PC-3 (cell line): ENCODE measurements around the gene GALNT15. TPM values are rescaled to one million over a fixed set of nuclear protein-coding genes. Genes with fewer than 3 reads are reported as not detected.

Experiments
- ATAC-seq: fragments of 200-7000 bp; cut with Tn5 transposase; 2 replicates; pipeline ENCODE4 v1.9.1; 2020; ENCODE audit warnings: mild to moderate bottlenecking, moderate library complexity
- BruUV-seq: library from RNA; stranded (reverse); fragments of 400-500 nt; replicated peaks from 2 replicates; lab custom pipeline; 2021; lab: Mats Ljungman, UMichigan
- CTCF ChIA-PET: fragments of 300-600 bp; sonication (Branson Sonifier 250); formaldehyde crosslinking; loops from one replicate; lab custom pipeline; 2022; ENCODE audit warnings: antibody characterized with exemption; lab: Charles Lee
- POLR2A ChIA-PET: fragments of 300-600 bp; sonication (Branson Sonifier 250); formaldehyde crosslinking; loops from one replicate; lab custom pipeline; 2022; ENCODE audit warnings: antibody characterized with exemption; ENCODE audit not compliant: unreplicated experiment; lab: Charles Lee
- DNase-seq: peaks from one replicate; pipeline ENCODE4 v3.0.0-alpha.2; 2015
- H2AFZ ChIP-seq: fragments of 300-600 bp; sonication (generic); 2 replicates; pipeline ENCODE4 v1.6.0; 2016; ENCODE audit warnings: antibody characterized with exemption, low read length
- H3F3A ChIP-seq: fragments of 300-600 bp; sonication (generic); one replicate; pipeline ENCODE4 v1.6.0; 2017; ENCODE audit warnings: antibody characterized with exemption, low read length, control low read depth, mild to moderate bottlenecking; ENCODE audit not compliant: unreplicated experiment
- H3K27ac ChIP-seq: fragments of 300-600 bp; sonication (generic); 2 replicates; pipeline ENCODE4 v1.5.1; 2016; ENCODE audit warnings: mild to moderate bottlenecking, low read length
- H3K27me3 ChIP-seq: fragments of 300-600 bp; sonication (generic); 2 replicates; pipeline ENCODE4 v1.6.1; 2016; ENCODE audit warnings: low read length, mixed read lengths
- H3K36me3 ChIP-seq: fragments of 300-600 bp; sonication (generic); 2 replicates; pipeline ENCODE4 v1.6.1; 2016; ENCODE audit warnings: low read depth, mixed run types, low read length, mixed read lengths
- H3K4me1 ChIP-seq: fragments of 300-600 bp; sonication (generic); 2 replicates; pipeline ENCODE4 v1.5.1; 2016; ENCODE audit warnings: low read length; ENCODE audit not compliant: insufficient read depth
- H3K4me2 ChIP-seq: fragments of 300-600 bp; sonication (generic); 2 replicates; pipeline ENCODE4 v1.6.0; 2016; ENCODE audit warnings: low read length
- H3K4me3 ChIP-seq: fragments of 300-600 bp; sonication (generic); 2 replicates; pipeline ENCODE4 v1.5.1; 2016; ENCODE audit warnings: mild to moderate bottlenecking, low read length, mixed read lengths
- H3K79me2 ChIP-seq: fragments of 300-600 bp; sonication (generic); 2 replicates; pipeline ENCODE4 v1.6.1; 2017; ENCODE audit warnings: low read length, mixed read lengths
- H3K9ac ChIP-seq: fragments of 300-600 bp; sonication (generic); 2 replicates; pipeline ENCODE4 v1.6.0; 2016; ENCODE audit warnings: mild to moderate bottlenecking, low read length
- H3K9me2 ChIP-seq: fragments of 300-600 bp; sonication (generic); replicated peaks from 2 replicates; pipeline ENCODE4 v1.6.1; 2016; ENCODE audit warnings: mixed run types, low read length, mixed read lengths
- H3K9me3 ChIP-seq: fragments of 300-600 bp; sonication (generic); 2 replicates; pipeline ENCODE4 v1.6.1; 2016; ENCODE audit warnings: low read length, mixed read lengths
- H4K20me1 ChIP-seq: fragments of 300-600 bp; sonication (generic); 2 replicates; pipeline ENCODE4 v1.6.1; 2016; ENCODE audit warnings: low read length, mixed read lengths
- CTCF ChIP-seq: fragments of 300-600 bp; sonication (generic); conservative IDR thresholded peaks from 2 replicates; pipeline ENCODE4 v1.5.1; 2017; ENCODE audit warnings: antibody characterized with exemption, low read depth, mild to moderate bottlenecking, low read length
- EZH2 ChIP-seq: fragments of 300-600 bp; sonication (generic); IDR thresholded peaks from one replicate; pipeline ENCODE4 v1.6.1; 2017; ENCODE audit warnings: antibody characterized with exemption, mild to moderate bottlenecking, low read length; ENCODE audit not compliant: unreplicated experiment
- EZH2phosphoT487 ChIP-seq: fragments of 300-600 bp; sonication (generic); IDR thresholded peaks from 2 replicates; pipeline ENCODE4 v1.6.1; 2018; ENCODE audit warnings: mild to moderate bottlenecking, antibody characterized with exemption, low read length, borderline replicate concordance
- intact Hi-C: fragments of 100-400 bp; cut with micrococcal nuclease; formaldehyde crosslinking; loops from 2 replicates; pipeline ENCODE4 v1.9.0; 2023
- total RNA-seq: library from RNA; depleted of rRNA; stranded (reverse); fragments of >200 nt; gene quantifications from 2 replicates; pipeline ENCODE4 v1.2.3, GENCODE V29; 2014

Gene GALNT15
- total RNA-seq, 1 experiment from 2014 or later = not detected

- ChIA-PET CTCF (no interaction called here), POLR2A (no interaction called here)
- TF ChIP-seq CTCF = no peak
- TF ChIP-seq EZH2phosphoT487 = no peak
- TF ChIP-seq EZH2 = no peak
These were observed 17.8 kb downstream of the GALNT15 start for GRCh38 chr3:16192176-16192811.

DNA sequence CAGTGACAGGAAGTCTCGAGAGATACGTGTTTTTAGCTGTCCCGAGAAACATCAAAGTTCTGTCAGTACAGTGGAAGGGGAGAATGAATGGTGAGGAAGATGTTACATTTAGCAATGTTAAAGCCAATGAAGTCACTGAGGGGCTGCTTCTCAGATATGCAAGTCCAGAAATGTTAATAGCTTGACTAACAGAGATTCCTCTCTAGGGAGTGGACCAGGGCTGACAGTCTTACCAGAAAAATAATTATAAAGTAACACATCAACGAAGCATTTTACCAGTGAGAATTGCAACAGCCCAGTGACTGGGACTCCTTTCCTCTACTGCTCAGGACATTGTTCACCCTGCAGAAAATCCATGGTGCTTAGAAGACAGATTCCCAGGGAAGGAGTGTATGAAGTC, 23.9 kb downstream of the GALNT15 start:
- no peak overlapping the region for H3K27ac ChIP-seq
- no TSS peak for BruUV-seq
- H2AFZ ChIP-seq = no peak overlapping the region
- no peaks in the 10 kb centered on the region for H3K27me3 ChIP-seq
- no peaks in the 10 kb centered on the region for H3K9me2 ChIP-seq
- intact Hi-C loops = no loop called here
- H3K36me3 ChIP-seq = no peaks in the 10 kb centered on the region
- ChIA-PET CTCF (no interaction called here), POLR2A (no interaction called here)
- no peak for DNase-seq
- no peaks in the 10 kb centered on the region for H3K79me2 ChIP-seq
- H3K9ac ChIP-seq = no peak overlapping the region
- no peak for ATAC-seq
- TF ChIP-seq EZH2 (no peak), EZH2phosphoT487 (no peak), CTCF (no peak)
- H4K20me1 ChIP-seq = no peaks in the 10 kb centered on the region
- no peak overlapping the region for H3K4me2 ChIP-seq
- H3F3A ChIP-seq = no peaks in the 10 kb centered on the region
- no peak overlapping the region for H3K4me3 ChIP-seq
- no peaks in the 10 kb centered on the region for H3K9me3 ChIP-seq
- H3K4me1 ChIP-seq = peaks cover 27% of the 10 kb centered on the region

More at GRCh38 chr3:16192176-16192811, 17.8 kb downstream of the GALNT15 start:
- H4K20me1 ChIP-seq = no peaks in the 10 kb centered on the region
- no peaks in the 10 kb centered on the region for H3K79me2 ChIP-seq
- no peaks in the 10 kb centered on the region for H3K27me3 ChIP-seq
- H3K9me2 ChIP-seq = no peaks in the 10 kb centered on the region
- intact Hi-C loops = no loop called here
- H3K36me3 ChIP-seq = no peaks in the 10 kb centered on the region
- H3K4me3 ChIP-seq = no peak overlapping the region
- no peak overlapping the region for H3K27ac ChIP-seq
- no peaks in the 10 kb centered on the region for H3F3A ChIP-seq
- no peak overlapping the region for H2AFZ ChIP-seq
- H3K4me1 ChIP-seq = no peaks in the 10 kb centered on the region
- no peak for ATAC-seq
- no peak overlapping the region for H3K4me2 ChIP-seq
- no TSS peak for BruUV-seq
- no peak overlapping the region for H3K9ac ChIP-seq
- DNase-seq = no peak
- H3K9me3 ChIP-seq = no peaks in the 10 kb centered on the region

GRCh38 chr3:16199769-16200168, 25.3 kb downstream of the GALNT15 start:
- Histone ChIP-seq H3K36me3 (no peaks in the 10 kb centered on the region), H3K9me3 (no peaks in the 10 kb centered on the region), H3K4me3 (no peak overlapping the region), H3K27me3 (no peaks in the 10 kb centered on the region), H4K20me1 (no peaks in the 10 kb centered on the region), H3K4me2 (no peak overlapping the region; the same call in 1 of the 2 replicates), H3K9ac (no peak overlapping the region), H3F3A (no peaks in the 10 kb centered on the region), H3K4me1 (peaks cover 41% of the 10 kb centered on the region), H3K27ac (peak overlapping the region; percentile 29; the same call in 1 of the 2 replicates), H2AFZ (no peak overlapping the region), H3K79me2 (no peaks in the 10 kb centered on the region), H3K9me2 (no peaks in the 10 kb centered on the region)
- TF ChIP-seq EZH2 (no peak), EZH2phosphoT487 (no peak)
- DNase-seq (no peak), ATAC-seq (no peak)
- ChIA-PET POLR2A (no interaction called here), CTCF (no interaction called here)
- intact Hi-C loops = no loop called here
- no TSS peak for BruUV-seq
